HUES64 (cell line): ENCODE results near the gene MTMR4.

ENCODE experiments used
- H3K27ac ChIP-seq: 2 replicates; pipeline ENCODE4 v1.7.0; 2013; ENCODE audit warnings: low read depth, low read length, inconsistent platforms
- H3K27me3 ChIP-seq: 2 replicates; pipeline ENCODE4 v1.6.1; 2013; ENCODE audit warnings: mild to moderate bottlenecking, low read length; ENCODE audit not compliant: insufficient read depth
- H3K36me3 ChIP-seq: 2 replicates; pipeline ENCODE4 v1.6.1; 2013; ENCODE audit warnings: mild to moderate bottlenecking, low read length; ENCODE audit not compliant: insufficient read depth
- H3K4me1 ChIP-seq: 2 replicates; pipeline ENCODE4 v1.6.1; 2013; ENCODE audit warnings: mild to moderate bottlenecking, low read length, moderate library complexity; ENCODE audit not compliant: insufficient read depth
- H3K4me3 ChIP-seq: 2 replicates; pipeline ENCODE4 v1.5.1; 2013; ENCODE audit warnings: mild to moderate bottlenecking, low read length, moderate library complexity
- H3K9ac ChIP-seq: 2 replicates; pipeline ENCODE4 v1.6.1; 2013; ENCODE audit warnings: mild to moderate bottlenecking, low read depth, low read length
- H3K9me3 ChIP-seq: 2 replicates; pipeline ENCODE4 v1.6.1; 2013; ENCODE audit warnings: low read depth, low read length; ENCODE audit not compliant: insufficient read depth
- WGBS: fragments of 150-250, 120-280 bp; methylation state at CpG from one replicate; pipeline ENCODE4 v1.1.7; 2013; ENCODE audit warnings: missing lambda C conversion rate; 5-methylcytosine and 5-hydroxymethylcytosine counted together

The MTMR4 gene

DNA sequence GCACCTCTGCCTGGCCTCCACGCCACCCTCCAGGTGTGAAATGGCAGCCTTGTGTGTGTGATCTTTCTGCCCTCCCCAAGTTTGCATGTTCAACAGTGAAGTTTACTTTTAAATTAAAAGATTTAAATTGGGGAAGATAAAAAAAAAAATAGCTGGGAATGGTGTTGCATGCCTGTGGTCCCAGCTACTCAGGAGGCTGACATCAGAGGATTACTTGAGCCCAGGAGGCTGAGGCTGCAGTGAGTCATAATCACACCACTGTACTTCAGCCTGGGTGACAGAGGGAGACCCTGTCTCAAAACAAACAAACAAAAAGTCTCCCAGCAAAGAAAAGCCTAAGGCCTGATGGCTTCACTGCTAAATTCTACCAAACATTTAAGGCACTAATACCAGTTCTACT lies 61.7 kb downstream of the MTMR4 start:
- no peaks in the 10 kb centered on the region for H3K27me3 ChIP-seq
- no peaks in the 10 kb centered on the region for H3K4me1 ChIP-seq
- no peak overlapping the region for H3K9ac ChIP-seq
- H3K36me3 ChIP-seq, result no peaks in the 10 kb centered on the region
- 93% methylated on average over 1 of the region's 1 CpG for WGBS
- no peak overlapping the region for H3K27ac ChIP-seq
- no peak overlapping the region for H3K4me3 ChIP-seq
- no peaks in the 10 kb centered on the region for H3K9me3 ChIP-seq

DNA sequence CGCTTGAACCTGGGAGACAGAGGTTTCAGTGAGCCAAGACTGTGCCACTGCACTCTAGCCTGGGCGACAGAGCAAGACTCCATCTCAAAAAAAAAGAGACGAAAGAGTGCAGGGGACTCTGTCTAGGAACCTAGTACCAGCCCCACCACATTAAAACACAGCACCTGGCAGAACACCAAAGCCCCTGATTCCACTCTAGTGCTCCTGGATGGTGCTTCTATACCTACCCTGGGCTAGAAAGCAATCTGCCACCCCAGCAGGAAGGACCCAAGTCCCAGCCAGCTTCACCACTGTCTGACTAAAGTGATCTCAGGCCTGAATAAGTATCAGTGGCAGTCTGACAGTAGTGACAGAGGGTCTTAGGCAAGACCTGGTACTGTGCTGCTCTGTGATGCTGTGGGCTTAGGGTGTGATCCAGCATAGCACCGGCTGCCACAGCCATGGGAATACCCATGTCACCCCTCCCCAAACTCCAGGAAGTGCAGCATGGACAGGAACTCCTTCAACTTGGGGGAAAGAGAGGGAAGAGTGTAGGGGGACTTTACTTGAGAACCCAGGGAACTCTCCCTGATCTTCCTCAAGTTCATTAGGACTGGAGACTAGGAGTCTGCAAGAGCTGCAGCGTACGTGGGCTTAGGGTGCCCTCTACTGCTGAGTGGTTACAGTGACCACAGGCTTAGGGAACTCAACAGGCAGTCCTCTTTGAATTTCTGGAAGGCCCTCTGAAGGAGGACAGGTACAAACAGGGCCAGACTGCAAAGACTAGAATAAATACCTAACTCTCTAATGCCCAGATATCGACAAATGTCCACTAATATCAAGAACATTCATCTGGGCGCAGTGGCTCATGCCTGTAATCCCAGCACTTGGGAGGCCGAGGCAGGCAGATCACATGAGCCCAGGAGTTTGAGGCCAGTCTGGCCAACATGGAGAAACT lies 67.1 kb downstream of the MTMR4 start:
- Histone ChIP-seq H3K4me1 (peaks cover 9% of the 10 kb centered on the region), H3K9me3 (no peaks in the 10 kb centered on the region), H3K27ac (no peak overlapping the region), H3K4me3 (no peak overlapping the region), H3K27me3 (no peaks in the 10 kb centered on the region), H3K9ac (no peak overlapping the region), H3K36me3 (no peaks in the 10 kb centered on the region)
- WGBS, result 55% methylated on average over 9 of the region's 9 CpGs

DNA sequence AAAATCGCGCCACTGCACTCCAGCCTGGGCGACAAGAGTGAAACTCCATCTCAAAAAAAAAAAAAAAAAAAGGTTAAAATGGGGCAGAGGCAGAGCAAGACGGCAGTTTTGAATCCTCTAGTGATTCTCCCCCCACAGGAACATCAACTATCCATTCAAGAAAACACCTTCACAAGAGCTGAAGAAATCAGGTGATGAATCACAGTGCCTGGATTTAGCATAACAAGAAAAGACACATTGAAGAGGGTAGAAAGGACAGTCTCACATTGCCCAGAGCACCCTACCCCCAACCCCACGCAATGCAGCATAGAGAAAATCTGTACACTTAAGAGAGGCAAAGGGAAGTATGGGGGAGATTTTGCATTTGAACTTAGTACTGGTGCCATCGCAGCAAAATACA lies 68.4 kb downstream of the MTMR4 start:
- Histone ChIP-seq H3K4me1 (peaks cover 9% of the 10 kb centered on the region), H3K9me3 (no peaks in the 10 kb centered on the region), H3K4me3 (no peak overlapping the region), H3K9ac (0 out of 2 replicates have a peak overlapping the region, but pooled peaks have one; percentile 35), H3K27me3 (no peaks in the 10 kb centered on the region), H3K27ac (0 out of 2 replicates have a peak overlapping the region, but pooled peaks have one; percentile 45), H3K36me3 (no peaks in the 10 kb centered on the region)
- 61% methylated on average over 4 of the region's 6 CpGs for WGBS
